Fibroblast of peridontal ligament (primary cell): ENCODE data around the gene COX7A2.

ENCODE experiments used
- DNase-seq: peaks from one replicate; pipeline ENCODE4 v3.0.0-alpha.2; 2010; ENCODE audit errors: extremely low read depth

COX7A2 gene

GRCh38 chr6:75199889-75200288 is 43.7 kb downstream of the COX7A2 start:
- peak; percentile 40 for DNase-seq

GRCh38 chr6:75196081-75196687 is 47.4 kb downstream of the COX7A2 start:
- DNase-seq = no peak

- no peak for DNase-seq
Measured at GRCh38 chr6:75188221-75188925, 55.2 kb downstream of the COX7A2 start.
